A549 (cell line): ENCODE data around the gene CAB39. TPM values are rescaled to one million over a fixed set of nuclear protein-coding genes. Genes with fewer than 3 reads are reported as not detected.

ENCODE experiments used
- ATAC-seq, 2 experiments: fragments of 200-7000 bp in 1 of 2; fragments of >200 bp in 1 of 2; cut with Nextera tagmentation in 1 of 2; cut with Tn5 transposase in 1 of 2; 3 replicates each; pipeline versions ENCODE4 v1.8.0 to v1.9.1; 2018 to 2020; ENCODE audit warnings: mild to moderate bottlenecking in 1 of 2, moderate library complexity in 1 of 2
- CTCF ChIA-PET: fragments of 300-600 bp; sonication (Branson Sonifier 250); formaldehyde crosslinking; extraction: SDS; loops from one replicate; lab custom pipeline; 2021; ENCODE audit warnings: antibody characterized with exemption, inconsistent platforms; lab: Yijun Ruan, JAX
- POLR2A ChIA-PET: fragments of 350-600 bp; formaldehyde crosslinking; extraction: SDS; loops from one replicate; lab custom pipeline; 2021; ENCODE audit warnings: antibody characterized with exemption, inconsistent platforms; lab: Yijun Ruan, JAX
- DNase-seq, 2 experiments: peaks; one replicate each; pipeline versions ENCODE4 v3.0.0 to v3.0.0-alpha.2; 2011 to 2016; ENCODE audit warnings: low read depth in 1 of 2, low spot score in 1 of 2
- FAIRE-seq: peaks from 2 replicates; lab custom pipeline; 2011; peaks lifted over from hg19 to GRCh38; lab: Jason Lieb, UNC
- H3K27ac ChIP-seq, 2 experiments: fragments of >200 bp; sonication (Bioruptor Twin); formaldehyde crosslinking; 3 replicates each; pipeline ENCODE4 v1.5.1; 2016 to 2017
- H3K4me1 ChIP-seq: fragments of >200 bp; sonication (Bioruptor Twin); formaldehyde crosslinking; 3 replicates; pipeline ENCODE4 v1.6.1; 2016
- H3K4me2 ChIP-seq: fragments of >200 bp; sonication (Bioruptor Twin); formaldehyde crosslinking; 3 replicates; pipeline ENCODE4 v1.6.1; 2016
- H3K4me3 ChIP-seq: fragments of >200 bp; sonication (Bioruptor Twin); formaldehyde crosslinking; 3 replicates; pipeline ENCODE4 v1.5.1; 2016
- H3K9me3 ChIP-seq: fragments of >200 bp; sonication (Bioruptor Twin); formaldehyde crosslinking; 3 replicates; pipeline ENCODE4 v1.6.1; 2016
- BCL3 ChIP-seq: fragments of >200 bp; sonication (Bioruptor Twin); formaldehyde crosslinking; IDR thresholded peaks from 3 replicates; pipeline ENCODE4 v1.6.1; 2016
- CBX2 ChIP-seq: fragments of 200-600 bp; sonication (generic); IDR thresholded peaks from 2 replicates; pipeline ENCODE4 v1.6.1; 2016; ENCODE audit warnings: low read depth, mild to moderate bottlenecking, borderline replicate concordance
- CBX8 ChIP-seq: fragments of 200-600 bp; sonication (generic); IDR thresholded peaks from 2 replicates; pipeline ENCODE4 v1.6.1; 2016
- CEBPB ChIP-seq, 2 experiments: fragments of >200 bp in 1 of 2; sonication (Bioruptor Twin) in 1 of 2; formaldehyde crosslinking in 1 of 2; IDR thresholded peaks; 2 replicates each; pipeline ENCODE4 v1.6.1; 2012 to 2016
- CHD2 ChIP-seq: fragments of 150-350 bp; IDR thresholded peaks from 2 replicates; pipeline ENCODE4 v1.6.1; 2014; ENCODE audit warnings: low read length; ENCODE audit not compliant: partially characterized antibody
- CHD4 ChIP-seq: fragments of 200-600 bp; sonication (generic); IDR thresholded peaks from 2 replicates; pipeline ENCODE4 v1.6.1; 2016; ENCODE audit warnings: antibody characterized with exemption, mild to moderate bottlenecking, borderline replicate concordance
- ELK1 ChIP-seq: fragments of 150-350 bp; IDR thresholded peaks from 2 replicates; pipeline ENCODE4 v1.6.1; 2014; ENCODE audit warnings: low read depth, mild to moderate bottlenecking, low read length
- FOSL2 ChIP-seq, 2 experiments: fragments of 450-650 bp in 1 of 2; fragments of >200 bp in 1 of 2; sonication (Bioruptor Twin) in 1 of 2; formaldehyde crosslinking; IDR thresholded peaks; 2 replicates each; pipeline versions ENCODE4 v1.5.0 to v1.6.1; 2016 to 2020; ENCODE audit warnings: mild to moderate bottlenecking in 1 of 2, moderate library complexity in 1 of 2
- FOXS1 ChIP-seq: fragments of 250-450 bp; sonication (Bioruptor Pico); IDR thresholded peaks from 2 replicates; pipeline ENCODE4 v1.5.0; 2020; ENCODE audit warnings: mild to moderate bottlenecking, moderate library complexity
- HES2 ChIP-seq: fragments of >200 bp; sonication (Bioruptor Twin); formaldehyde crosslinking; IDR thresholded peaks from 2 replicates; pipeline ENCODE4 v1.6.1; 2016
- HEYL ChIP-seq: fragments of 250-450 bp; sonication (Bioruptor Pico); IDR thresholded peaks from 2 replicates; pipeline ENCODE4 v1.8.0; 2021; ENCODE audit warnings: mild to moderate bottlenecking, moderate library complexity
- HOXB13 ChIP-seq: fragments of 250-450 bp; sonication (Bioruptor Pico); IDR thresholded peaks from 2 replicates; pipeline ENCODE4 v1.5.0; 2020; ENCODE audit warnings: low read depth, mild to moderate bottlenecking, moderate library complexity
- JUN ChIP-seq, 2 experiments: fragments of >200 bp; sonication (Bioruptor Twin); formaldehyde crosslinking; IDR thresholded peaks; 2 replicates in 1 of 2; 3 replicates in 1 of 2; pipeline ENCODE4 v1.6.1; 2016 to 2017
- KDM5A ChIP-seq: fragments of 200-600 bp; sonication (generic); IDR thresholded peaks from 2 replicates; pipeline ENCODE4 v1.6.1; 2016; ENCODE audit warnings: antibody characterized with exemption, mild to moderate bottlenecking
- MAFK ChIP-seq: fragments of 450-650 bp; IDR thresholded peaks from 2 replicates; pipeline ENCODE4 v1.6.1; 2014; ENCODE audit not compliant: partially characterized antibody
- MYC ChIP-seq: IDR thresholded peaks from 2 replicates; pipeline ENCODE4 v1.6.1; 2012; ENCODE audit warnings: mild to moderate bottlenecking, inconsistent platforms, low read length, improper control_type of control experiment, borderline replicate concordance
- POLR2A ChIP-seq: IDR thresholded peaks from 2 replicates; pipeline ENCODE4 v1.6.1; 2012; ENCODE audit warnings: mild to moderate bottlenecking, low read length
- POLR2AphosphoS2 ChIP-seq: conservative IDR thresholded peaks from 2 replicates; pipeline ENCODE4 v1.6.1; 2012; ENCODE audit warnings: low read length, improper control_type of control experiment, inconsistent platforms
- RAD21 ChIP-seq, 2 experiments: fragments of >200 bp in 1 of 2; sonication (Bioruptor Twin) in 1 of 2; formaldehyde crosslinking in 1 of 2; IDR thresholded peaks in 1 of 2; conservative IDR thresholded peaks in 1 of 2; 2 replicates in 1 of 2; 3 replicates in 1 of 2; pipeline ENCODE4 v1.6.1; 2012 to 2018; ENCODE audit warnings: inconsistent platforms in 1 of 2
- REST ChIP-seq: fragments of 200-600 bp; sonication (generic); IDR thresholded peaks from 2 replicates; pipeline ENCODE4 v1.6.1; 2016; ENCODE audit warnings: antibody characterized with exemption, mild to moderate bottlenecking, moderate library complexity
- RFX5 ChIP-seq: fragments of 450-650 bp; IDR thresholded peaks from 2 replicates; pipeline ENCODE4 v1.7.1; 2014; ENCODE audit warnings: antibody characterized with exemption, mild to moderate bottlenecking, moderate library complexity
- SMC3 ChIP-seq: fragments of >200 bp; sonication (Bioruptor Twin); formaldehyde crosslinking; IDR thresholded peaks from 3 replicates; pipeline ENCODE4 v1.6.1; 2018; ENCODE audit warnings: inconsistent platforms
- SREBF2 ChIP-seq: fragments of 450-650 bp; IDR thresholded peaks from 2 replicates; pipeline ENCODE4 v1.6.1; 2014; ENCODE audit warnings: mild to moderate bottlenecking, moderate library complexity
- TFCP2L1 ChIP-seq: fragments of 250-450 bp; sonication (Bioruptor Pico); IDR thresholded peaks from 2 replicates; pipeline ENCODE4 v1.5.0; 2021; ENCODE audit warnings: mild to moderate bottlenecking
- ZC3H11A ChIP-seq: fragments of 450-650 bp; IDR thresholded peaks from 2 replicates; pipeline ENCODE4 v1.6.1; 2014; ENCODE audit warnings: antibody characterized with exemption, mild to moderate bottlenecking
- ZNF302 ChIP-seq: fragments of 250-450 bp; sonication (Bioruptor Pico); IDR thresholded peaks from 2 replicates; pipeline ENCODE4 v1.9.0; 2021; ENCODE audit warnings: inconsistent platforms, mild to moderate bottlenecking, moderate library complexity
- WGBS: methylation state at CpG from one replicate; pipeline ENCODE4 v1.1.6; 2017; ENCODE audit errors: missing lambda C conversion rate; 5-methylcytosine and 5-hydroxymethylcytosine counted together
- polyA plus RNA-seq, 4 experiments: library from polyadenylated mRNA; depleted of rRNA in 3 of 4; stranded (reverse); fragments of >200 nt; fragmentation: RNase III in 1 of 4; extraction: RNeasy Plus Mini Kit Qiagen cat#74134 plus additional on column Dnase treatment in 1 of 4; gene quantifications; 2 replicates in 3 of 4; 3 replicates in 1 of 4; pipeline ENCODE4 v1.2.3, GENCODE V29; 2011 to 2017

The CAB39 gene
- polyA plus RNA-seq, 2 of the 4 experiments (the other 2 are of a cell fraction): 28.4 to 54.2 TPM

GRCh38 chr2:230678451-230678850, 34.2 kb upstream of the CAB39 start:
- FAIRE-seq (no peak), ATAC-seq (no peak), DNase-seq (no peak)
- 0 out of 3 replicates have a peak, but pooled peaks cover 2% of the 10 kb centered on the region for H3K9me3 ChIP-seq
- H3K4me2 ChIP-seq: no peak overlapping the region
- H3K4me3 ChIP-seq: no peak overlapping the region
- H3K4me1 ChIP-seq: no peaks in the 10 kb centered on the region
- POLR2A ChIA-PET: interaction anchor here (0.5 kb wide), 1 partner anchor 136 kb away, joined by 3 read pairs; no protein-coding TSS in a partner anchor
- CTCF ChIA-PET: interaction anchor here (0.6 to 1.1 kb wide), 2 partner anchors 13 to 705 kb away, joined by 4 read pairs; no protein-coding TSS in a partner anchor
- no peak for TF ChIP-seq RFX5
- TF ChIP-seq BCL3: no peak
- TF ChIP-seq POLR2AphosphoS2: no peak
- TF ChIP-seq SMC3: no peak
- no peak for TF ChIP-seq MAFK
- TF ChIP-seq HES2: no peak
- TF ChIP-seq FOSL2 (IDR thresholded peaks at IDR 0.05): no peak
- no peak for TF ChIP-seq FOSL2 (CRISPR knock-in tag; IDR thresholded peaks at IDR 0.05)
- TF ChIP-seq FOXS1 (CRISPR knock-in tag): no peak
- no peak for TF ChIP-seq JUN (IDR thresholded peaks at IDR 0.05)
- no peak for TF ChIP-seq CEBPB (IDR thresholded peaks at IDR 0.05)
- no peak for TF ChIP-seq HEYL (CRISPR knock-in tag)
- no peak for TF ChIP-seq TFCP2L1 (CRISPR knock-in tag)
- no peak for TF ChIP-seq KDM5A
- TF ChIP-seq CHD4: no peak
- no peak for TF ChIP-seq ZC3H11A
- TF ChIP-seq CBX8: no peak
- TF ChIP-seq POLR2A: no peak
- TF ChIP-seq SREBF2: no peak
- no peak overlapping the region for H3K27ac ChIP-seq

DNA sequence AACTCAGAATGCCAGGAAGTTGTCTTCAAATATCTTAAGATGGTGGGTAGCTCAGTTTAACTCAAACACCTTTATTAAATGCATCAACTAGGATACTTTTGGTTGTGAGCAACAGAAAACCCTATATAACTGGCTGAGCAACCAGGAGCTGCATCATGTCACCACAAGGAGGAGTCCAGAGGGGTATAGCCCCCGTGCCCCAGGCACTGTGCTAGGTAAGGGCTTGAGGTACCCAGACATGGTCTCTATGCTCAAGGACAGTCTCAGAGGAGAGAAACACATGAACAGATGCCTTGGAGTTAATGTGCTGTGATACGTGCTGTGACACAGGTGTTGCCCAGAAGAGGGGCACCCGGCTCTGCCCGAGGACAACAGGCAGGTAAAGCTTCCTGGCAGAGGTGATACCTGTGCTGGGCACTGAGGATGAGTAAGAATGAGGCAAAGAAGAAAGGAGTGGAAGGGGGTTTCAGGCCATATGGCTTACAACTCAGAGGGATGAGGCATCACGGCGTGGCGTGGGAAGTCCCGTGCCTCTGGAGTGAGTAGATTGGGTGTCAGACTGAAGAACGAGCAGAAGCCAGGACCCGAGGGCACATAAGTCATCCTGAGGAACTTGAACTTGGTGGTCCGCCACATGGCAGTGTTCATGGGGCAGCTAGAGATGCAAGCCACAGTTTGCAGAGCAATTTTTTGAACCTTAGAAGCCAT, 32.0 kb upstream of the CAB39 start:
- FAIRE-seq: no peak
- peaks cover 19% of the 10 kb centered on the region for H3K4me1 ChIP-seq
- DNase-seq: no peak
- H3K4me3 ChIP-seq: no peak overlapping the region
- WGBS: 63% methylated on average over 11 of the region's 11 CpGs
- ChIA-PET CTCF (interaction anchor here (0.6 kb wide), 1 partner anchor 752 kb away, joined by 5 read pairs; no protein-coding TSS in a partner anchor), POLR2A (no interaction called here)
- no peak for ATAC-seq
- TF ChIP-seq RAD21 (conservative IDR thresholded peaks at IDR 0.05 in 1 of 2, IDR thresholded peaks at IDR 0.05 in 1 of 2): no peak
- TF ChIP-seq ZNF302 (CRISPR knock-in tag): no peak
- TF ChIP-seq CBX2: no peak
- TF ChIP-seq CHD2: no peak
- no peak for TF ChIP-seq MAFK
- TF ChIP-seq HOXB13 (CRISPR knock-in tag): no peak
- TF ChIP-seq MYC: no peak
- TF ChIP-seq SREBF2: no peak
- TF ChIP-seq ELK1: no peak
- no peak for TF ChIP-seq REST
- 0 out of 3 replicates have a peak, but pooled peaks cover 2% of the 10 kb centered on the region for H3K9me3 ChIP-seq
- no peak overlapping the region for H3K27ac ChIP-seq
- H3K4me2 ChIP-seq: no peak overlapping the region
